ENCODE results near the gene GBF1.

DNA sequence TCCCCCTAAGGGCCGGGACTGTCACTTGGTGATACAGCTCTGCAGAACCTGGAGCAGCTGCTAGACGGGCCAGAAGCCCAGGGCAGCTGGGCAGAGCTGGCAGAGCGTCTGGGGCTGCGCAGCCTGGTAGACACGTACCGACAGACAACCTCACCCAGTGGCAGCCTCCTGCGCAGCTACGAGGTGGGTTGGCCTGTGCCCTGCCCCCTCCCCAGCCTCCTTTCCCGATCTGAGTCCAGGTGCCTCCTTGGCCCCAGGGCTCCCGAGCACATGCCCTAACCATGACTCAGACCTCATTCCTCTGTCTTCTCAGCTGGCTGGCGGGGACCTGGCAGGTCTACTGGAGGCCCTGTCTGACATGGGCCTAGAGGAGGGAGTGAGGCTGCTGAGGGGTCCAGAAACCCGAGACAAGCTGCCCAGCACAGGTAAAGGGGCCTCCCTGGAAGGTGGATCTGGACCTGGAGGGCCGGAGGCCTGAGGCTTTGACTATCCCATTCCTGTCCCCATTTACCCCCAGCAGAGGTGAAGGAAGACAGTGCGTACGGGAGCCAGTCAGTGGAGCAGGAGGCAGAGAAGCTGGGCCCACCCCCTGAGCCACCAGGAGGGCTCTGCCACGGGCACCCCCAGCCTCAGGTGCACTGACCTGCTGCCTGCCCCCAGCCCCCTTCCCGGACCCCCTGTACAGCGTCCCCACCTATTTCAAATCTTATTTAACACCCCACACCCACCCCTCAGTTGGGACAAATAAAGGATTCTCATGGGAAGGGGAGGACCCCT, 156.6 kb downstream of the GBF1 start:
- TF ChIP-seq, protein P1, sequence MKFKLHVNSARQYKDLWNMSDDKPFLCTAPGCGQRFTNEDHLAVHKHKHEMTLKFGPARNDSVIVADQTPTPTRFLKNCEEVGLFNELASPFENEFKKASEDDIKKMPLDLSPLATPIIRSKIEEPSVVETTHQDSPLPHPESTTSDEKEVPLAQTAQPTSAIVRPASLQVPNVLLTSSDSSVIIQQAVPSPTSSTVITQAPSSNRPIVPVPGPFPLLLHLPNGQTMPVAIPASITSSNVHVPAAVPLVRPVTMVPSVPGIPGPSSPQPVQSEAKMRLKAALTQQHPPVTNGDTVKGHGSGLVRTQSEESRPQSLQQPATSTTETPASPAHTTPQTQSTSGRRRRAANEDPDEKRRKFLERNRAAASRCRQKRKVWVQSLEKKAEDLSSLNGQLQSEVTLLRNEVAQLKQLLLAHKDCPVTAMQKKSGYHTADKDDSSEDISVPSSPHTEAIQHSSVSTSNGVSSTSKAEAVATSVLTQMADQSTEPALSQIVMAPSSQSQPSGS (IDR thresholded peaks at IDR 0.05; ENCODE audit: low read length): no peak
- TF ChIP-seq POLR2AphosphoS5 (IDR thresholded peaks at IDR 0.05; ENCODE audit: low read length) (no peak), RAD21 (IDR thresholded peaks at IDR 0.05; ENCODE audit: insufficient read depth, low read depth, low read length) (no peak)
- TF ChIP-seq, protein P2, sequence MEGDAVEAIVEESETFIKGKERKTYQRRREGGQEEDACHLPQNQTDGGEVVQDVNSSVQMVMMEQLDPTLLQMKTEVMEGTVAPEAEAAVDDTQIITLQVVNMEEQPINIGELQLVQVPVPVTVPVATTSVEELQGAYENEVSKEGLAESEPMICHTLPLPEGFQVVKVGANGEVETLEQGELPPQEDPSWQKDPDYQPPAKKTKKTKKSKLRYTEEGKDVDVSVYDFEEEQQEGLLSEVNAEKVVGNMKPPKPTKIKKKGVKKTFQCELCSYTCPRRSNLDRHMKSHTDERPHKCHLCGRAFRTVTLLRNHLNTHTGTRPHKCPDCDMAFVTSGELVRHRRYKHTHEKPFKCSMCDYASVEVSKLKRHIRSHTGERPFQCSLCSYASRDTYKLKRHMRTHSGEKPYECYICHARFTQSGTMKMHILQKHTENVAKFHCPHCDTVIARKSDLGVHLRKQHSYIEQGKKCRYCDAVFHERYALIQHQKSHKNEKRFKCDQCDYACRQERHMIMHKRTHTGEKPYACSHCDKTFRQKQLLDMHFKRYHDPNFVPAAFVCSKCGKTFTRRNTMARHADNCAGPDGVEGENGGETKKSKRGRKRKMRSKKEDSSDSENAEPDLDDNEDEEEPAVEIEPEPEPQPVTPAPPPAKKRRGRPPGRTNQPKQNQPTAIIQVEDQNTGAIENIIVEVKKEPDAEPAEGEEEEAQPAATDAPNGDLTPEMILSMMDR (IDR thresholded peaks at IDR 0.05 in 2 of 3, conservative IDR thresholded peaks at IDR 0.05 in 1 of 3; ENCODE audit: control insufficient read depth in 2 of 3, extremely low read depth in 1 of 3, insufficient read depth in 1 of 3, low read depth in 3 of 3, low read length in 3 of 3): no peak
- TF ChIP-seq, protein P3, sequence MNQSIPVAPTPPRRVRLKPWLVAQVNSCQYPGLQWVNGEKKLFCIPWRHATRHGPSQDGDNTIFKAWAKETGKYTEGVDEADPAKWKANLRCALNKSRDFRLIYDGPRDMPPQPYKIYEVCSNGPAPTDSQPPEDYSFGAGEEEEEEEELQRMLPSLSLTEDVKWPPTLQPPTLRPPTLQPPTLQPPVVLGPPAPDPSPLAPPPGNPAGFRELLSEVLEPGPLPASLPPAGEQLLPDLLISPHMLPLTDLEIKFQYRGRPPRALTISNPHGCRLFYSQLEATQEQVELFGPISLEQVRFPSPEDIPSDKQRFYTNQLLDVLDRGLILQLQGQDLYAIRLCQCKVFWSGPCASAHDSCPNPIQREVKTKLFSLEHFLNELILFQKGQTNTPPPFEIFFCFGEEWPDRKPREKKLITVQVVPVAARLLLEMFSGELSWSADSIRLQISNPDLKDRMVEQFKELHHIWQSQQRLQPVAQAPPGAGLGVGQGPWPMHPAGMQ (IDR thresholded peaks at IDR 0.05; ENCODE audit: borderline replicate concordance): no peak

All from GM12878 (cell line).